Chondrocyte (in vitro differentiated cells): ENCODE results near the gene CHRNA1. TPM values are rescaled to one million over a fixed set of nuclear protein-coding genes. Genes with fewer than 3 reads are reported as not detected.

Experiments
- DNase-seq: peaks from one replicate; pipeline ENCODE4 v3.0.0; 2021; ENCODE audit warnings: mixed read lengths, low spot score
- H3K27ac Mint-ChIP-seq: one replicate; pipeline ENCODE4 v1.8.0; 2021; ENCODE audit warnings: mild to moderate bottlenecking, moderate library complexity, mixed read lengths; ENCODE audit not compliant: unreplicated experiment
- H3K27me3 Mint-ChIP-seq: 2 replicates; pipeline ENCODE4 v1.8.0; 2021; ENCODE audit warnings: low read depth, mixed read lengths
- H3K36me3 Mint-ChIP-seq: 2 replicates; pipeline ENCODE4 v1.8.0; 2021; ENCODE audit warnings: low read depth, mixed read lengths
- H3K4me1 Mint-ChIP-seq: 2 replicates; pipeline ENCODE4 v1.8.0; 2021; ENCODE audit warnings: low read depth, mild to moderate bottlenecking, mixed read lengths
- H3K4me3 Mint-ChIP-seq: one replicate; pipeline ENCODE4 v1.8.0; 2021; ENCODE audit warnings: mild to moderate bottlenecking, moderate library complexity, mixed read lengths; ENCODE audit not compliant: unreplicated experiment
- H3K9me3 Mint-ChIP-seq: 2 replicates; pipeline ENCODE4 v1.8.0; 2021; ENCODE audit warnings: low read depth, mixed read lengths
- CTCF ChIP-seq: fragments of 200-600 bp; sonication (generic); IDR thresholded peaks from 2 replicates; pipeline ENCODE4 v1.5.0; 2021; ENCODE audit warnings: antibody characterized with exemption, mild to moderate bottlenecking, moderate library complexity
- total RNA-seq: library from RNA; stranded (reverse); gene quantifications from 3 replicates; pipeline ENCODE4 v1.2.1, GENCODE V29; 2021

Gene CHRNA1
- total RNA-seq, 1 donor from 2014 or later: 0.30 TPM

- H3K27me3 Mint-ChIP-seq: peaks cover 16% of the 10 kb centered on the region
- no peak overlapping the region for H3K4me3 Mint-ChIP-seq
- peaks cover 7% of the 10 kb centered on the region for H3K9me3 Mint-ChIP-seq
- no peak overlapping the region for H3K27ac Mint-ChIP-seq
- TF ChIP-seq CTCF: no peak
- DNase-seq: no peak
- H3K36me3 Mint-ChIP-seq: peaks cover 8% of the 10 kb centered on the region
- peaks cover 10% of the 10 kb centered on the region for H3K4me1 Mint-ChIP-seq
Measured at GRCh38 chr2:174718591-174718990, 45.7 kb downstream of the CHRNA1 start.

GRCh38 chr2:174717916-174718315, 46.4 kb downstream of the CHRNA1 start:
- peaks cover 8% of the 10 kb centered on the region for H3K36me3 Mint-ChIP-seq
- peaks cover 7% of the 10 kb centered on the region for H3K9me3 Mint-ChIP-seq
- H3K4me3 Mint-ChIP-seq: no peak overlapping the region
- no peak for TF ChIP-seq CTCF
- peaks cover 10% of the 10 kb centered on the region for H3K4me1 Mint-ChIP-seq
- peaks cover 15% of the 10 kb centered on the region for H3K27me3 Mint-ChIP-seq
- no peak overlapping the region for H3K27ac Mint-ChIP-seq
- no peak for DNase-seq

- Mint-ChIP-seq H3K27ac (no peak overlapping the region), H3K36me3 (peaks cover 8% of the 10 kb centered on the region), H3K4me1 (peaks cover 10% of the 10 kb centered on the region), H3K27me3 (peaks cover 12% of the 10 kb centered on the region), H3K9me3 (peaks cover 7% of the 10 kb centered on the region), H3K4me3 (no peak overlapping the region)
- no peak for DNase-seq
- no peak for TF ChIP-seq CTCF
Measured at GRCh38 chr2:174717273-174717672, 47.0 kb downstream of the CHRNA1 start.

GRCh38 chr2:174716785-174717184, 47.5 kb downstream of the CHRNA1 start:
- Mint-ChIP-seq H3K27ac (no peak overlapping the region), H3K27me3 (peaks cover 10% of the 10 kb centered on the region), H3K36me3 (peaks cover 8% of the 10 kb centered on the region), H3K4me1 (peaks cover 10% of the 10 kb centered on the region), H3K9me3 (peaks cover 7% of the 10 kb centered on the region), H3K4me3 (no peak overlapping the region)
- TF ChIP-seq CTCF: no peak
- DNase-seq: no peak

GRCh38 chr2:174713686-174714085, 50.6 kb downstream of the CHRNA1 start:
- H3K36me3 Mint-ChIP-seq: no peaks in the 10 kb centered on the region

More at GRCh38 chr2:174713686-174714085, 50.6 kb downstream of the CHRNA1 start:
- Mint-ChIP-seq H3K27me3 (peaks cover 4% of the 10 kb centered on the region), H3K27ac (no peak overlapping the region), H3K9me3 (no peaks in the 10 kb centered on the region), H3K4me3 (no peak overlapping the region), H3K4me1 (peaks cover 10% of the 10 kb centered on the region)
- no peak for TF ChIP-seq CTCF
- no peak for DNase-seq
